Purkinje cell (primary cell): ENCODE data around the gene OR2F2. TPM values are rescaled to one million over a fixed set of nuclear protein-coding genes. Genes with fewer than 3 reads are reported as not detected.

Experiments used
- polyA plus RNA-seq: library from polyadenylated mRNA; unstranded; fragments of >200 nt; fragmentation: Nextera tagmentation; gene quantifications from 2 replicates; pipeline ENCODE4 v1.2.1, GENCODE V29; 2014

OR2F2 gene, protein sequence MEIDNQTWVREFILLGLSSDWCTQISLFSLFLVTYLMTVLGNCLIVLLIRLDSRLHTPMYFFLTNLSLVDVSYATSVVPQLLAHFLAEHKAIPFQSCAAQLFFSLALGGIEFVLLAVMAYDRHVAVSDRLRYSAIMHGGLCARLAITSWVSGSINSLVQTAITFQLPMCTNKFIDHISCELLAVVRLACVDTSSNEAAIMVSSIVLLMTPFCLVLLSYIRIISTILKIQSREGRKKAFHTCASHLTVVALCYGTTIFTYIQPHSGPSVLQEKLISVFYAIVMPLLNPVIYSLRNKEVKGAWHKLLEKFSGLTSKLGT
- not detected in 2 replicates for polyA plus RNA-seq

DNA sequence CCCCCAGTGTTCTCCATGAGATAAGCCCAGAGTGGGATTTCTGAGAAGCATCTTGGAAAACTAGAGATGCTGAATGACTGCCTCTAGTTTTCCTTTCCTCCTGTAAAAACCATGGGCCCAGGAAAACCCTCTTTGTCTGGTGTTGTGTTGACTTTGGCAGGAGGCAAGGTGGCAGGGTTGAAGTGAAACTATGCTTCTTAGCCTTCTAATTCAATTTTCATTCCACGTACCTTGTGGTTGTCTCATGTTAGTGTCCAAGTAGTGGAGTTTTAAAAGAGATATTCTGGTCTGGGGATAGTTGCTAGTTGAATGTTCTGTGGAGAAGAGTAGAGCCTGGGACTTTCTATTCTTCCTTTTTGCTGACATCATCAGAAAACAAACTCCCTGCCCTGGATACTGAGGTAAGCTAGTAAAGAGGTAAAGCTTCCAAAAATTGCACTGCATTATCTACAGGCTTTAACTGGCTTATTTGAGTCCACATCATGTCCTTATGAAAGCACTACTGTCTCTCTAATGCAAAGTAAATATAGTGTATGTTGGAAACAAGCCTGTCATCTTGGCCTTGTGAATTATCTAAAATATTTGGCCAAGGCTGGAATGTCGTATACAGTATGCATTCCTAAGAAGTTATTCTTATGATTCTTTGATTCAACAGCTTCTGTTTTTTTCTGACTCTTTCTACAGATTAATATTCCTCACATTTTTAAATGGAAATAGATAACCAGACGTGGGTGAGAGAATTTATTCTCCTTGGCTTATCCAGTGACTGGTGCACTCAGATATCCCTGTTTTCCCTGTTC is at the start of gene OR2F2:
OR2F2 (plus strand) TSS at position 708 of the 800 bp plus-strand sequence; CDS start at position 708, 0 bp downstream.

DNA sequence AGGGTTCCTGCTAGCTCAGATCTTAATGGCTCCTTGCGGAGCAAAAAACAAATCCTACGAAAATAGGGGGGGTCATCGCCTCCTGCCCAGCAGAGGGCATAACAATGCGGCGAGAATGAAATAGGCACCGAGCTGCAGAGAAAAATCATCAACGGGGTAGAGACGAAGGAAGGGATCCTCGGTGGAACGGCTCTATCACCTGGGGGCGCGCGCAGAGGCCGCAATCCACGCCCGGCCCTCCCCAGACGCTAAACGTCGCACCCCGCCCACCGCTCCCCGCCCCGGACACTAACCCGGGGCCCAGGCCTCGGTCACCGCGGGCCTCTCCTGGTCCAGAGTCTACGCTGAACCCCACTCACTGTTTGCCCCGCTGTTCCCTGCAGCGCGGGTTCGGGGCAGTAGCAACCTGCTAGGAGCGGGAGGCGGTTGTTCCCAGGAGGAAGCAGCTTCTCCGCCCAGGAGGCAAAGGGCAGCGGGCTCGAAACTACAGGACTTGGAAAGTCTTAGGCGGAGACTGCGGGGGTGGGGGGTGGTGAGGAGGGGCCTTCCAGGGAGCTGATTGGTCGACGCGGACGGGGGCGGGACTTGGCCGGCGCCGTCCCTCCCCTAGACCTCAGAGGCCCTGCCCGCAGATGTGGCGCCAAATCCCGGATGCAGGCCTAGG is 33.2 kb upstream of the OR2F2 start, which contains the start of gene TCAF1:
TCAF1 (minus strand) TSS at position 509 of the 664 bp plus-strand sequence. CDS start 25,568 bp downstream, outside the sequence.

DNA sequence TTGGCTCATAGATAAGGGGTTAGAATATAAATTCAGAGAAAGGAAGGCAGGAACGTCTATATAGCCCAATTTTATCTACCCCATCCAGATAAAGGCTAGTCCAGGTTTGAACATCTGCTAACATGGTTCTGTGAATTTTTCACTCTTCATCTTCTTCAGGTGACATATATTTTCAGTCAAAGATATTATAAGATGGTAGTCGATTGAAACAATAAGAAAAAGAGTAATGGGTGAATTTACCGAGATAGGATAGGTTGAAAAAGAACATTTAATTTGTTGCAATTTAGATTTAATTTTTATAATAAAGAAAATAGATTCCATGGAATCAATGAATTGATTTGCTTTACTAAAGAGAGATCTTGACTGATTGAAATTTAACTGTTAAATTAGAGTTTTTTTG is 19.5 kb downstream of the OR2F2 start, which contains the start of gene OR2F1:
OR2F1 (plus strand) TSS at position 301 of the 400 bp plus-strand sequence. CDS start 5,127 bp downstream, outside the sequence.

Other genes starting within 250 kb of the OR2F2 start
- not detected in 2 replicates for gene CTAGE6, start 177.5 kb upstream of the OR2F2 start, polyA plus RNA-seq
- 68.2 and 73.9 TPM in 2 replicates for gene TCAF1, start 33.1 kb upstream of the OR2F2 start, polyA plus RNA-seq
- gene OR2F1, start 19.6 kb downstream of the OR2F2 start, polyA plus RNA-seq, result not detected in 2 replicates
- gene OR6B1, start 65.1 kb downstream of the OR2F2 start, polyA plus RNA-seq, result not detected in 2 replicates
- not detected in 2 replicates for gene OR2A5, start 113.7 kb downstream of the OR2F2 start, polyA plus RNA-seq
- gene OR2A25, start 134.6 kb downstream of the OR2F2 start, polyA plus RNA-seq, result not detected in 2 replicates
- gene OR2A12, start 151.0 kb downstream of the OR2F2 start, polyA plus RNA-seq, result not detected in 2 replicates
- not detected in 2 replicates for gene OR2A2, start 174.3 kb downstream of the OR2F2 start, polyA plus RNA-seq
- gene OR2A14, start 187.9 kb downstream of the OR2F2 start, polyA plus RNA-seq, result not detected in 2 replicates
- not detected in 2 replicates for gene CTAGE4, start 248.2 kb downstream of the OR2F2 start, polyA plus RNA-seq